GM12878 (cell line): ENCODE measurements around the gene COMT. TPM values are rescaled to one million over a fixed set of nuclear protein-coding genes. Genes with fewer than 3 reads are reported as not detected.

Experiments
- BHLHE40 ChIP-seq, 2 experiments: fragments of 450-650 bp in 1 of 2; IDR thresholded peaks; 2 replicates each; pipeline ENCODE4 v1.6.1; 2011 to 2017; ENCODE audit warnings: low read depth in 2 of 2, borderline replicate concordance in 1 of 2, improper control_type of control experiment in 1 of 2, low read length in 1 of 2, mild to moderate bottlenecking in 1 of 2
- CREB1 ChIP-seq: IDR thresholded peaks from 2 replicates; pipeline ENCODE4 v1.6.1; 2012; ENCODE audit warnings: low read depth, mild to moderate bottlenecking, inconsistent platforms
- CTCF ChIP-seq, 3 experiments: IDR thresholded peaks in 2 of 3; conservative IDR thresholded peaks in 1 of 3; 2 replicates each; pipeline ENCODE4 v1.5.1; 2011; ENCODE audit warnings: low read depth in 3 of 3, low read length in 3 of 3, mild to moderate bottlenecking in 3 of 3, control low read depth in 2 of 3, moderate library complexity in 2 of 3, inconsistent platforms in 1 of 3, mixed read lengths in 1 of 3; ENCODE audit not compliant: control insufficient read depth in 2 of 3, insufficient read depth in 1 of 3; ENCODE audit errors: extremely low read depth in 1 of 3
- ESRRA ChIP-seq: IDR thresholded peaks from 2 replicates; pipeline ENCODE4 v1.6.1; 2012; ENCODE audit warnings: mild to moderate bottlenecking, low read length, improper control_type of control experiment
- FOXK2 ChIP-seq: fragments of 450-650 bp; IDR thresholded peaks from 2 replicates; pipeline ENCODE4 v1.6.1; 2017; ENCODE audit warnings: mild to moderate bottlenecking, moderate library complexity
- FOXM1 ChIP-seq: IDR thresholded peaks from 2 replicates; pipeline ENCODE4 v1.6.1; 2012; ENCODE audit warnings: low read depth, mild to moderate bottlenecking, inconsistent platforms, low read length, moderate library complexity
- IKZF1 ChIP-seq: fragments of 450-650 bp; conservative IDR thresholded peaks from 2 replicates; pipeline ENCODE4 v1.6.1; 2017; ENCODE audit warnings: antibody characterized with exemption, mild to moderate bottlenecking
- IRF5 ChIP-seq: fragments of 450-650 bp; IDR thresholded peaks from 2 replicates; pipeline ENCODE4 v1.6.1; 2017; ENCODE audit warnings: borderline replicate concordance
- JUND ChIP-seq: IDR thresholded peaks from 2 replicates; pipeline ENCODE4 v1.6.1; 2012; ENCODE audit warnings: low read depth, mild to moderate bottlenecking, low read length, improper control_type of control experiment, moderate library complexity
- KDM1A ChIP-seq: fragments of 200-600 bp; sonication (generic); IDR thresholded peaks from 2 replicates; pipeline ENCODE4 v1.6.1; 2016; ENCODE audit warnings: borderline replicate concordance
- NFYB ChIP-seq: IDR thresholded peaks from 2 replicates; pipeline ENCODE4 v1.6.1; 2011; ENCODE audit warnings: low read depth, mild to moderate bottlenecking, low read length, improper control_type of control experiment, moderate library complexity; ENCODE audit not compliant: insufficient read depth
- PRDM15 ChIP-seq: fragments of 450-650 bp; formaldehyde crosslinking; IDR thresholded peaks from 2 replicates; pipeline ENCODE4 v1.4.0; 2020; ENCODE audit warnings: mild to moderate bottlenecking, moderate library complexity
- RAD21 ChIP-seq: IDR thresholded peaks from 2 replicates; pipeline ENCODE4 v1.6.1; 2011; ENCODE audit warnings: mild to moderate bottlenecking, low read depth, low read length, moderate library complexity; ENCODE audit not compliant: insufficient read depth
- RUNX3 ChIP-seq: IDR thresholded peaks from 2 replicates; pipeline ENCODE4 v1.6.1; 2012; ENCODE audit warnings: low read length, inconsistent platforms
- SREBF2 ChIP-seq: IDR thresholded peaks from 2 replicates; pipeline ENCODE4 v1.6.1; 2012; ENCODE audit warnings: mild to moderate bottlenecking, low read length
- STAT1 ChIP-seq: fragments of 450-650 bp; conservative IDR thresholded peaks from 2 replicates; pipeline ENCODE4 v1.6.1; 2014; ENCODE audit warnings: antibody characterized with exemption, mild to moderate bottlenecking
- SUPT20H ChIP-seq: IDR thresholded peaks from 2 replicates; pipeline ENCODE4 v1.6.1; 2011; ENCODE audit warnings: low read depth, mild to moderate bottlenecking, low read length, moderate library complexity, borderline replicate concordance; ENCODE audit not compliant: control insufficient read depth
- USF1 ChIP-seq: IDR thresholded peaks from 2 replicates; pipeline ENCODE4 v1.6.1; 2011; ENCODE audit warnings: borderline replicate concordance, low read depth, mild to moderate bottlenecking, moderate library complexity, mixed read lengths, low read length; ENCODE audit not compliant: insufficient read depth; ENCODE audit errors: extremely low read length
- ZNF274 ChIP-seq: IDR thresholded peaks from one replicate; pipeline ENCODE4 v1.8.0; 2011; ENCODE audit not compliant: insufficient read length, insufficient read depth
- ZNF622 ChIP-seq: fragments of 450-650 bp; IDR thresholded peaks from 2 replicates; pipeline ENCODE4 v1.6.1; 2017; ENCODE audit warnings: mild to moderate bottlenecking, inconsistent platforms
- polyA plus RNA-seq, 11 experiments: library from polyadenylated mRNA; depleted of rRNA in 4 of 11; unstranded in 6 of 11; stranded (reverse) in 5 of 11; fragments of >200 nt; fragmentation: Nextera tagmentation in 4 of 11; fragmentation: Illumina TruSeq in 1 of 11; extraction: Ambion mirVana in 4 of 11; extraction: Trizol in 1 of 11; gene quantifications; 1 replicate in 1 of 11; 2 replicates in 10 of 11; pipeline versions ENCODE4 v1.2.1 to v1.2.3, GENCODE V29; 2011 to 2016; ENCODE audit warnings: inconsistent platforms in 2 of 11, missing spikeins in 2 of 11, low read depth in 1 of 11
- total RNA-seq, 4 experiments: library from RNA; depleted of rRNA in 3 of 4; stranded (reverse); fragments of >200 nt in 3 of 4; fragmentation: Illumina TruSeq in 1 of 4; extraction: Trizol in 1 of 4; gene quantifications; 2 replicates each; pipeline versions ENCODE4 v1.2.1 to v1.2.3, GENCODE V29; 2013 to 2021

The COMT gene
- total and polyA plus RNA-seq, 10 of the 15 experiments (the other 5 are each of a cell fraction or from before 2014, with no cell fraction given), result 4.5 to 152 (median 66.1) TPM

GRCh38 chr22:19943082-19944026 is 1.8 kb downstream of the COMT start (continued):
- TF ChIP-seq BHLHE40 (IDR thresholded peaks at IDR 0.05; ENCODE audit: borderline replicate concordance in 1 of 2, low read depth in 2 of 2, low read length in 1 of 2) (no peak), USF1 (no peak), CTCF (IDR thresholded peaks at IDR 0.05 in 2 of 3, conservative IDR thresholded peaks at IDR 0.05 in 1 of 3; ENCODE audit: control insufficient read depth in 2 of 3, extremely low read depth in 1 of 3, insufficient read depth in 1 of 3, low read depth in 3 of 3, low read length in 3 of 3) (peak; percentile 10 to 29 (median 29); a peak in 3 of 6 replicates), STAT1 (no peak), RUNX3 (0 out of 2 replicates have a peak, but pooled peaks have one; percentile 32), FOXM1 (no peak), IRF5 (no peak), RAD21 (no peak), IKZF1 (no peak), PRDM15 (CRISPR knock-in tag) (no peak), NFYB (no peak), ZNF274 (no peak), SUPT20H (no peak), FOXK2 (no peak), JUND (no peak), ESRRA (no peak), ZNF622 (no peak), CREB1 (no peak), SREBF2 (no peak), KDM1A (no peak)
